GM18505 (cell line): ENCODE data around the gene ARFIP2.
"Not testable (repeated sequence)": the region's sequence is repeated elsewhere in the genome, so short reads cannot be mapped to it uniquely, and the experiment has no call there.

Experiments used
- ATAC-seq: cut with Tn5 transposase; IDR thresholded peaks from one replicate; pipeline ENCODE4 v1.9.1; 2021; ENCODE audit not compliant: unreplicated experiment
- POLR2A ChIP-seq: IDR thresholded peaks from 4 replicates; pipeline ENCODE4 v1.6.1; 2011; ENCODE audit warnings: borderline replicate concordance; ENCODE audit not compliant: insufficient read depth, insufficient read length; ENCODE audit errors: extremely low read depth

ARFIP2 gene, protein sequence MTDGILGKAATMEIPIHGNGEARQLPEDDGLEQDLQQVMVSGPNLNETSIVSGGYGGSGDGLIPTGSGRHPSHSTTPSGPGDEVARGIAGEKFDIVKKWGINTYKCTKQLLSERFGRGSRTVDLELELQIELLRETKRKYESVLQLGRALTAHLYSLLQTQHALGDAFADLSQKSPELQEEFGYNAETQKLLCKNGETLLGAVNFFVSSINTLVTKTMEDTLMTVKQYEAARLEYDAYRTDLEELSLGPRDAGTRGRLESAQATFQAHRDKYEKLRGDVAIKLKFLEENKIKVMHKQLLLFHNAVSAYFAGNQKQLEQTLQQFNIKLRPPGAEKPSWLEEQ

DNA sequence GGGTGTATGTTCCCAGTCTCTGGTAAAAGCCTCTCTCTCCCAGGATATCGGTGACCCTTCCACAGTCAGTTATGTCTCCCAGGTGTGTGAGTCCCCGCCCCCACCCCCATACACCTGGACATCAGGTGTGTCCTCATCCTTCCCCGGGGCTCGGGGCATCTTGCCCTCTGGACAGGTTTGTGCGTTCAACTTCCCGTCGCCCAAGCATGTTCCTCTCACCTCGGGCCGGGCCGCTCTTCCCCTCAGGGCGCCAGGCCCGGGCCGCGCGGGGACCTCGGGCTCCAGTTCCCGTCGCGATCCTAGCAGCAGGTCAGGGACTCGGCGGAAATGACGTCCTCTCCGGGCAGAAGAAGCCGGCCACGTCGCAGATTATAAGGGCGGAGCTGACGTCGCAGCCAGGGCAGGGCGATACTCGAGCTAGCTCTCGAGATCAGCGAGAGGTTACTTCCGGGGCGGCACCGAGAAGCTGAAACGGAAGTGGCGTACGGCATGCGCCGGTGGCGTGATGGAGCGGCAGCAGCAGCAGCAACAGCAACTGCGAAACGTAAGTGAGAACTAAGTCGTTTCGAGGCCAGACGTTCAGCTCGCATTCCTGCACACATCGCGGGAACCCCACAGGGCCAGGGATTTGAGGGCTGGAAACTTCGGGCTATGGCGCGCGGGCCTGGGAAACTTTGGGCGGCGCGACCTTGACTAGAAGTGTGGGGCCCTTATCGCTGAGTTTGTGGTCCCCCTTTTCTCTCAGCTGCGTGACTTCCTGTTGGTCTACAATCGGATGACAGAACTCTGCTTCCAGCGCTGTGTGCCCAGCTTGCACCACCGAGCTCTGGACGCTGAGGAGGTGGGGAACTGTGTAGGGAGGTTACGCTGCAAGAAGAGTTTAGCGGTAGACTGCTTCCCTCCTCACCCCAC is at the start of gene ARFIP2, which contains the start of gene TIMM10B:
Gene ARFIP2 (minus strand): TSS at position 320 of the 912 bp plus-strand sequence. CDS start 910 bp downstream, outside the sequence.
Gene TIMM10B (plus strand): TSS at position 490 of the 912 bp plus-strand sequence. CDS start 16 bp downstream, at position 506.
- peak; percentile 96 for TF ChIP-seq POLR2A
- ATAC-seq: peak; percentile 99

DNA sequence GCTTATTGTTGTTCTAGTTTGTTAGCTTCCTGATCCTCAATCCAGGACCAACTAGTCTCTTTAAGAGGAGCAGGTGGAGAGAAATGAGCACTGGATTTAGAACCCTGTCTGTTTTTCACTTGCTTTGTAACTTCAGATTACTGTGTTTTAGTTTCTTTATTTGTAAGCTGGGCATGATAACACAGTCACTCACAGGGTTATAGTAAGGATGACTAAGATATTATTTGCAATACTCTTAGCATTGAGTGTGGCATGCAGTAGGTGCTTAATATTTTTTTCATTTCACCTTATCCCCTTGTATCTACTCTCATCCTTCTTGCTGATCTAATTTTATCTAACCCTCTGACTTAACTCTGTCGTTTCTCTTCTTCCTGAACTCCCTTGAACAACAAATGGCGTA is 49.7 kb upstream of the ARFIP2 start:
- TF ChIP-seq POLR2A: no peak
- no peak for ATAC-seq

DNA sequence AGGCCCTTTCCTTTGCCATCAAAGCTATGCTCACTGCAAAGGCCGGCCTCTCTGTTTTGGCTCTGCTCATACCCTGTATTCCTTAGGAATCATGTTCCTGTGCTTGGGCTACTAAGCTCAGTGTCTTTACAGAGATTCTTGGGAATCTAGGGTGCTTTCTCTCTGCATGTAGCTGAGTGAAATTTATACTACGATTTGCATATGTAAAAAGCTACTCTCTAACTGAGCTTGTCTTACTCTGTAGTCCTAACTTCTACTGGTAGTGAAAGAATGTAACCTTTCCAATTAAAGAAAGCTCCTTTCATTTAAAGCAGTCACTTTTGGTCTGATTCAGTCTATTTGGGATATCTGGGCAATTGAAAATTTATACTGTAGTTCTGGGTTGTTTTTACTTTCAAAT is 48.1 kb upstream of the ARFIP2 start:
- no peak for ATAC-seq
- TF ChIP-seq POLR2A: no peak

DNA sequence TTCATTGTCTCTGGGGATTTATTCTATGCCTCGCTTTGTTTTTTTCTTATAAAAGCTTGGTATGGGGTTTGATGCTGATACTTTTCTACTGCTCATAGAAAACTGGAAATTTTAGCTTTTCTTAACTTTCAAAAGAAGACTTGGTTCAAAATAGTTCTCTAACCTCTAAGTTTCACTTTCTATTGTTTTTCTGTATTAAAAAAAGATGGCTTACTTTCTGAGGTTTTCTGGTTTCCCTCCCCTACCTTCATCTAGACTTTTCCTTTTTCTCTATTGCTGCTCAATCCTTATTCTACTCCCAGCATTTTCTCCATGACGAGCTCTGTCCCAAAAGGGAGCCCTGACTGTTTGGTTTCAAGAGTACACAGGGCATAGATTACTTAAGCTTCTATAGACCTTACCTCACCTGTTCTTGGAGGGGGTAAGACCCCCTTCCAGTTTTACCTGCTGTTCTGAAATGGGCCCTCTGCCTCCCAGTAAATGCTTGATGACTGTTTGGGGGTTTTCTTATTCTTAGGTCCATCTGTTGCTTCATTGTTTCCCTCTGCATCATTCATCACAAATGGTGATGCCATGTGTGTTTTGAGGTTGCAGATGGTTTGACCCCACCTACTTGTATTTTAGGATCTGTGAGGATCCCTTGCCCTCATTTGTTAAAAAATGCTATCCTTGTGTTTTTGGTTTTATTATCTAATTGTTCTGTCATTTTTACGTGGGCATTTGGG is 45.4 kb upstream of the ARFIP2 start:
- no peak for TF ChIP-seq POLR2A
- no peak for ATAC-seq

DNA sequence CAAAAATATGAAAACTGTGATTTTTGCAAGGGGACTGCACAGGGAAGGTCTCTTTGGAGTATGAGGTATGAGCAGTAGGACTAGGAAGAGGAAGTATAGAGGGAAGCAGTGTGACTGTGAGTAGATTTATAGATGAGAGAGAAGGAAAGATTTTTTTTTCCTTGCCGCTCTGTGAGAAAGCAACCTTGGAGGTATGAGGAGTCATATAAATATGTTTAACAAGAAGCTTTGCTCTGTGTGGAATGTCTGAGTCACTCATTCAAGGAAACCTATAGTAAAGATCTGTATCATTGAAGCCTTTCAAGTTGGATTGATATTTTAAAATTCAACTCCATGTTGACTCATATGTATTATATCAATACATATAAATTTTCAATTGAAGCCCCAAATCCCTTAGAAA is 42.1 kb upstream of the ARFIP2 start:
- ATAC-seq: no peak

DNA sequence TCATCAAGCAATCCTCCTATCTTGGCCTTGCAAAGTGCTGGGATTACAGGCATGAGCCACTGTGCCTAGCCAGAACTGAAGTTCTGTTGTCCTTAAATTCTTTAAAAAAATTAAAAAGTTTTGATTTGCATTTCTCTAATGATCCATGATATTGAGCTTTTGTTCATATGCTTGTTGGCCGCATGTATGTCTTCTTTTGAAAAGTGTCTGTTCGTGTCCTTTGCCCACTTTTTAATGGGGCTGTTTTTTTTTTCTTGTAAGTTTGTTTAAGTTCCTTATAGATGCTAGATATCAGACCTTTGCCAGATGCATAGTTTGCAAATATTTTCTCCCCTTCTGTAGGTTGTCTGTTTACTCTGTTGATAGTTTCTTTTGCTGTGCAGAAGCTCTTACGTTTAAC is 40.8 kb upstream of the ARFIP2 start:
- ATAC-seq: not testable (repeated sequence)

More for the DNA sequence above, 42.1 kb upstream of the ARFIP2 start:
- no peak for TF ChIP-seq POLR2A

DNA sequence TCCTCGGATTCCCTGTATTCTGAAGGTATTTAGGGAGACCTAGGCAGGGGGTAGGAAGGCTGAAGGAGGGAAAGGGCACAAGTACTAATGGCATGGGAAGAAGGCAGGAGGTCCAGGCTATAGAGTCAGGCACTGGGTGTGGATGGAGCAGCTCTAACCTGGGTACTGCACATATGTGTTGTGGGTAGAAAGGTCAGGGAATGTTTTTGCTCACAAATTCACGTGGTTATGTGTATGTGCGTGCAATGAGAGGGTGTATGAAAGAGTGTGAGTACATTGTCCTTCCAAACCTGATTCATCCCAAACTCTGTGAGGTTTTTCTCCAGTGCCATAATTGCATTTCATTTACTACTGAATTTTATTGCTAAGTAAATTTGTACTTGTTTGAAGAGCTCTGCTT is 39.1 kb upstream of the ARFIP2 start:
- no peak for TF ChIP-seq POLR2A
- ATAC-seq: no peak

DNA sequence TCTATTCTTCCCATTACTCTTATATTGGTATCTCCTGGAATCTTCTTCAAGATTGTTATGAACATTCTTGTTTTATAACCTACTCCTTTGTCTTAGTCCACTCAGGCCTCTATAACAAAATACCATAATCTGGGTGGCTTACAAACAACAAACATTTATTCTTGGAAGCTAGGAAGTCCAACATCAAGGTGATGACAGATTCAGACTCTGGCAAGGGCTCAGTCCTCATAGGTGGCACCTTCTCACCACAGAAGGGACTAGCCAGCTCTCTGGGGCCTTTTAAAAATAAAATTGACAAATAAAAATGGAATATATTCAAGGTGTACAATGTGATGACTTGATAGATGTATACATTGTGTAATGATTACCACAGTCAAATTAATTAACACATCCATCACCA is 35.7 kb upstream of the ARFIP2 start:
- TF ChIP-seq POLR2A: no peak
- no peak for ATAC-seq

DNA sequence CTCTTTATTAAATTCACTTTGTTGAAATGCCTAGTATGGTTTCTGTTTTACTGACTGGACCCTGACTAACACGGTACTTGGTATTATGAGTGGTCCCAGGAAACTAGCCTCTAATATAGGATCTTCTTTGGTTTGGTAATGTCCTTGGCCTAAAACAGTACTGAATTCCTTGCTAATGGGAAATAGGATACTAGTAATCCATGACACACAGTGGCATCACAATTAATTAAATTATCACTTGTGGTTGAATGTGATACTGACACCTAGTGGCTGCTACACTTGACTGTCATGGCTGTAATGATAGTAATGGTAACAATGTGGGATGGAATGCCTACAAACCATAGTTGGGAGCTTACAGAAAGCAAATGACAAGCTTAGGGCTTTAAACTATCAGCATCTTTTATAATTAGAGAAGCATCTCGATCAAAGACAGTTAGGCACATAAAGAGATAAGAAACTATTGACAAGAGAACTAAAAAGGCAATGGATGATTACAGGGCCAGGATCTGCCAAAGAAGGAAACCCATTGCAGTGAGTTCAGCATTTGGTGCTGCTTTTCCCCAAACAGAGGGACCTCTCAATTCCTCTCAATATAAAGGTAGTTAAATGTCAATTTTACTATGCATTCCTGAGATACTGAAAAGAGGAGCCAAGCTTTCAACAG is 24.6 kb upstream of the ARFIP2 start:
- no peak for ATAC-seq
- TF ChIP-seq POLR2A: no peak

DNA sequence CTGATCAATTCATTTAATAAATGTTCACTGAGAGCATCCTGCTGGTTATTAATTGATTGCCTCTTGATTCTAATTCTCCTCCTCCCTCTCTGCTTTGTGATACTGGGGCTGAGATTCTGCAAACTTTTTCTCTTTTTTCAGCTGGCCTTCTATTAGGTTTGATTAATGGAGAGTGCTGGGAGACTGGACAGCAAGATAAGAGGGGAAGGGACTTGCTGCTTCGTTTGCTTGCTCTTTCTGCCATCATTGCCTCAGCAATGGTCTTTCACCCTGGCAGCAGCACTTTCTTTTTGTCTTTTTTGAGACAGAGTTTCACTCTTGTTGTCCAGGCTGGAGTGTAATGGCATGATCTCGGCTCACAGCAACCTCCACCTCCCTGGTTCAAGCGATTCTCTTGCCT is 23.0 kb upstream of the ARFIP2 start:
- TF ChIP-seq POLR2A: no peak
- ATAC-seq: no peak

DNA sequence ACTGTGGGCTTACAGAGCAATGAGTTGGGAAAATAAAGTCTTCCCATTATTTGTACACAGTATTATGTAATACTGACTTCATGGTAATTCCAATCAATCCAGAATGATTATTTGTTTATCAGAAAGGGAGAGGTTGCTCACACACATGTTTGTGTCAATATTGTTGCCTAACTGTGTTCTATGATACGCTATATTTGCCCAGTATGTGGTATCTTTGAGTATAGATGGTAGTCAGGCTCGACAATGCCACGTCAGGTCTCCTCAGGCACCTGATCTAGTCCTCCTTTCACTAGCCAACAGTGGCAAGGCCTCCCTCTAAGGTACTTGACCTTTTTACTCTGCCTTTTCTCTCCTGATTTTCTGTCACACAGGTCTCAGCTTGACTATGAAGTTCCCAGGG is 21.3 kb upstream of the ARFIP2 start:
- no peak for ATAC-seq
- no peak for TF ChIP-seq POLR2A

DNA sequence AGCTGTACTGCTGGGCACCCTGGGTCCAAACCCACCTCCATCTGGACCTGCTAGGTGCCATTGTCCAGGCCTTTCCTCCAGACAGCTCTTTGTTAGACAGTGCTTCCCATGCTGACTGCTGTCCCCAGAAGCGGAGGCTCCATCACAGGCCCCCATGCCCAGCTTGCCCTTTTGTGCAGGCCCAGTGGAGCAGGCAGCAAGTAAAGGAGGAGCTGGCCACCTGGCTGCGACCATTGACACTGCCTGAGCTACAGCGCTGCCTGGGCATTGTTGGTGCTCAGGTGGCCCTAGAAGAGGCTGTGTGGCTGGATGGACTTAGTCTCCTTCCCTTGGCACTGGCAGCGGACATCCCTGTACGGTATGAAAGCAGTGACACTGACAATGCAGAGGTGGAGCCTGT is 17.4 kb upstream of the ARFIP2 start:
- no peak for TF ChIP-seq POLR2A
- no peak for ATAC-seq

DNA sequence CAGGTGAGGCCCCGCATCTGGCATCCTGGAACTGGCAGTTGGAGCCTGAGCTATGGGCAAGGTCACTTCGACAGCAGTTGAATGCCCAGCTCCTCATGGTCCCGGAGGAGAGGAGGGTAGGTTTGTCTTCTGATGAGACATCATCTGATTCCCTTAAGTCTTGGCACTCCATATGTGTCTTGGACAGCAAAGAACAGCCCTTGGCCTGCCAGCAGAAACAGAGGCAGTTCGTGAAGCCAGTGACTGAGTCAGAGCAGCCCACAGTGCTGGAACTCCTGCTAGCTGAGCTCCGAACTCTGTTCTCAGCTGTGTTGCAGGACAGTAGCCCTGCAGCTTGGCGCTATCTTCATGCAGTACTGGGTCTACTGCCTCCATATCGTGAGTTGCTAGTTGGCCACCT is 17.0 kb upstream of the ARFIP2 start:
- ATAC-seq: no peak
- TF ChIP-seq POLR2A: no peak
